ENCODE data around the gene TPP1. TPM values are rescaled to one million over a fixed set of nuclear protein-coding genes. Genes with fewer than 3 reads are reported as not detected.

The TPP1 gene
- total RNA-seq, 2 donors from 2014 or later, result 54.7 to 67.4 TPM

DNA sequence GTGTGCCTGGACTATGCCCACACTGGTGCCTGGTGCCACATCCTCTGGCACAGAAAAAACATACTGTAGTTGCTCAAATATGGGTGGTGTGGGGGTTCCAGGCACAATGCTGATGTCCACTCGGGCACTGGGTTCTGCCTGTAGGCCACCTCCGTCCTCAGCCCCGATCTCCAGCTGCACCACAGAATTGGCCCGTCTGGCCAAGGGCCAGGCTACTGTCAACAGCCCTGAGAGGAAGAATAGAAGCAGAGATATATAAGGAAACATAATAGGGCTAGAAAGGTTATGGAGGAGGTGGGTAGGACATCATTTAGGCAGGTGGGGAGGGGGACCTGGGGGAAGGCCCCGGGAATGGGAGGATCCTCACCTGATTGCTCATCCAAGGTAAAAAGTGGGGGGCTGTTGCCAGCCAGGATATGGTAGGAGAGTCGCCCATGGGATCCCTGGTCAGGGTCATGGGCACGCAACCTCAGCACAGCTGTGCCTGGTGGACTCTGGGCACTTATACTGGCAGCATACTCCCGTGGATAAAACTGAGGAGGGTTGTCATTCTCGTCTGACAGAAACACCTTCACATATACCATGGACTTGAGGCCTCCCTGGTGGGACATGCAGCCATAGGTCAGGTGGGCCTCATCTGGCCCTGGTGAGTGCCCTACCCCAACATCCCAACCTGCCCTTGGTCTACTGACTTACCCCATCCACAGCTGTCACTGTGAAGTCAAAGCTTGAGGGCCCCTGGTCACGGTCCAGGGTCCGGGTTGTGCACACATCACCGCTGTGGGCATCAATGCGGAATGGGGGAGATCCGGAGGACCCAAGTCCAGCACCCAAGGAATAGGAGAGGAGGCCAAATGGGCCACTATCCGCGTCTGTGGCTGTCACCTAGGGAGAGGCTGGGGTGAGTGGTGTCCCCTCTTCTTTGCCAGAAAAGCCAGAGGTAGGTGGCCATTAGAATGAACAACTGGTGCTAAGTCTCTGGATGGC, 14.5 kb upstream of the TPP1 start:
- Mint-ChIP-seq H3K9me3 (no peaks in the 10 kb centered on the region), H3K36me3 (no peaks in the 10 kb centered on the region), H3K27ac (no peak overlapping the region)
- no peak for DNase-seq (ENCODE audit: low spot score in 2 of 2)
- no peak for ATAC-seq

DNA sequence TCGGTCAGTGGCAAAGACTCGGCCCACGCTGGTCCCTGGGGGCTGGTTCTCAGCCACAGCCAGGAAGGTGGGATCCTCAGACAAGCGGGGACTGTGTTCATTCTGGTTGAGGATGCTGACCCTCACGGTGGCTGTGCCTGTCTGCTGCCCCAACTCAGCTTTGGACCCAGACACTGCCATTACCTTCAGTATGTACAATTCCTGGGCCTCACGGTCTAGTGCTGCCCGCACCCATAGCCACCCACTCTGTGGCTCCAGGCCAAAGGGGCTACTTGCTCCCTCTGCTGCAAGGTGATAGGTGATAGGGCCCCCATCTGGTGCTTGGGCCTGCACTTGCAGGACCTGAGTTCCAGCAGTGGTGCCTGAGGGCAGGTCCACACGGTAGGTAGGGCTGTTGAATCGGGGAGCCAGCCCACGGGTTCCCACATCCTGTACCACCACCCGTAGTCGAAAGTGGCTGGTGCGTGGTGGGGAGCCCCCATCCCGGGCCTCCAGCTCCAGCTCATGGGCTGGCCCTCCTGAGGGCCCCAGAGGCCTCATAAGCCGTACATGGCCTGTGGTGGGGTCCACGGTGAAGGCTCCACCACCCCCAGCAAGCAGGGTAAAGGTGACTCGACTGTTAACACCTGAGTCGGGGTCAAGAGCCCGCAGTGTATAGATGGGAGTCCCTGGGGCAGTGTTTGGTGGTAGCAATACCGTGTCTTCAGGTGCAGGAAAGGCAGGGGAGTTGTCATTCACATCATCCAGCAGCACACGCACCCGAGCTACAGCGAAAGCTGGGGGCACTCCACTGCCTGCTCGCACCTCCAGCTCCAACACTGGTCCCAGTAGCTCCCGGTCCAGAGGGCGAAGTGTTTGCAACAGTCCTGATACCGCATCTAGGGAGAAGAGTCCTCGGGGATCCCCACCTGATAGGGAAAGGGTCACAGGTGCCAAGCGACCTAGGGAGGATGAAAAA, 13.2 kb upstream of the TPP1 start:
- DNase-seq (ENCODE audit: low spot score in 2 of 2) (no peak), ATAC-seq (peak in 1 of 2 donors; percentile 32)
- Mint-ChIP-seq H3K9me3 (no peaks in the 10 kb centered on the region), H3K27ac (peak overlapping the region in 1 of 2 donors; percentile 25), H3K36me3 (no peaks in the 10 kb centered on the region)

DNA sequence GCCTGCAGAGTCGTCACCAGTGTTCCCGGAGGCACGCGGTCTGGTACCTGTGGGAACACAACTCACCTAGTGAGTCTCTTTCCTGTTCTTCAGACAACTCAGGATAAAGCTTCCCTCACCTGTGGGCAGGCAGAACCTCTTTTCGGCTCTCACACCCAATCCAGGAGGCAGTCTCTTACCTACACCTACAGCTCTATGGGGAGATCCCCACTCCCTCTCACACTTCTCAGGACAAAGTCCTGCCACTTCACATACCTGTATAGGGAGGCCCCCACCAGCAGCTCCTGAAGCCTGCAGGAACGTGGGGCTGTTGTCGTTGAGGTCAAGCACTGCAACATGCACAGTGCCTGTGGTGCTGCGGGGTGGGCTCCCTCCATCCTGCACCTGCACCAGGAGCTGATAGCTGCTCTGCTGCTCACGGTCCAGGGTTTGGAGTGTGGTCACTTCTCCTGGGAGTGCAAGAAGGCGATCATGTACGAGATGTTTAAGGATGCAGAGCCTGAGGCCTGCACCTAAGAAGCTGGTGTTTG, 12.2 kb upstream of the TPP1 start:
- DNase-seq (ENCODE audit: low spot score in 2 of 2) (no peak), ATAC-seq (no peak)
- H3K27ac Mint-ChIP-seq, result peak overlapping the region; percentile 4 to 77
- H3K36me3 Mint-ChIP-seq, result no peaks in the 10 kb centered on the region
- no peaks in the 10 kb centered on the region for H3K9me3 Mint-ChIP-seq

GRCh38 chr11:6630632-6631291, 11.5 kb upstream of the TPP1 start:
- DNase-seq (ENCODE audit: low spot score in 2 of 2) (peak in 1 of 2 donors; percentile 53), ATAC-seq (no peak)
- Mint-ChIP-seq H3K27ac (peak overlapping the region in 1 of 2 donors; percentile 78), H3K9me3 (no peaks in the 10 kb centered on the region), H3K36me3 (no peaks in the 10 kb centered on the region)

- Mint-ChIP-seq H3K27ac (peak overlapping the region in 1 of 2 donors; percentile 78), H3K36me3 (no peaks in the 10 kb centered on the region), H3K9me3 (no peaks in the 10 kb centered on the region)
- no peak for ATAC-seq
- peak in 1 of 2 donors; percentile 44 for DNase-seq (ENCODE audit: low spot score in 2 of 2)
Observed at GRCh38 chr11:6629892-6630631, 10.8 kb upstream of the TPP1 start.

GRCh38 chr11:6629573-6629891, 10.3 kb upstream of the TPP1 start:
- no peak for ATAC-seq
- H3K9me3 Mint-ChIP-seq, result no peaks in the 10 kb centered on the region
- no peaks in the 10 kb centered on the region for H3K36me3 Mint-ChIP-seq
- no peak for DNase-seq (ENCODE audit: low spot score in 2 of 2)
- no peak overlapping the region for H3K27ac Mint-ChIP-seq

DNA sequence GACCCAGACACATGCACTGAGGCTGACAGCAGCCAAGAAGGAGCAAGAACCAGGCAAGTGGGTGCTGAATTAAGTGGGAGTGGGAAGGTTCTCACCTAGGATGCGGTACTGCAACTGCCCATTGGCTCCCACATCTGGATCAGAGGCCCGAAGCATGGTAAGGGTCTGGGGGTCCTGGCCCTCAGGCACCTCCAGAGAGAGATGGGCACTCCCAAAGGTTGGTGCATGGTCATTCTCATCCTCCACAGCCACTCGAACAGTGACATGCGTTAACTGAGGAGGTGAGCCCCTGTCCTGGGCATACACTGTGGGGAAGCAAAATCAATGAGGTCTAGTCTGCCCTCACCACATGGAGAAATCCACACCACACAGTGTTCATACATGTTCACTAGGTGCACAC, 9.3 kb upstream of the TPP1 start:
- ATAC-seq (no peak), DNase-seq (ENCODE audit: low spot score in 2 of 2) (peak in 1 of 2 donors; percentile 40)
- H3K36me3 Mint-ChIP-seq, result no peaks in the 10 kb centered on the region
- no peaks in the 10 kb centered on the region for H3K9me3 Mint-ChIP-seq
- H3K27ac Mint-ChIP-seq, result no peak overlapping the region

- Mint-ChIP-seq H3K9me3 (no peaks in the 10 kb centered on the region), H3K27ac (peak overlapping the region in 1 of 2 donors; percentile 75), H3K36me3 (no peaks in the 10 kb centered on the region)
- peak; percentile 59 to 71 for ATAC-seq
- no peak for DNase-seq (ENCODE audit: low spot score in 2 of 2)
Observed at GRCh38 chr11:6627762-6628241, 8.6 kb upstream of the TPP1 start.

DNA sequence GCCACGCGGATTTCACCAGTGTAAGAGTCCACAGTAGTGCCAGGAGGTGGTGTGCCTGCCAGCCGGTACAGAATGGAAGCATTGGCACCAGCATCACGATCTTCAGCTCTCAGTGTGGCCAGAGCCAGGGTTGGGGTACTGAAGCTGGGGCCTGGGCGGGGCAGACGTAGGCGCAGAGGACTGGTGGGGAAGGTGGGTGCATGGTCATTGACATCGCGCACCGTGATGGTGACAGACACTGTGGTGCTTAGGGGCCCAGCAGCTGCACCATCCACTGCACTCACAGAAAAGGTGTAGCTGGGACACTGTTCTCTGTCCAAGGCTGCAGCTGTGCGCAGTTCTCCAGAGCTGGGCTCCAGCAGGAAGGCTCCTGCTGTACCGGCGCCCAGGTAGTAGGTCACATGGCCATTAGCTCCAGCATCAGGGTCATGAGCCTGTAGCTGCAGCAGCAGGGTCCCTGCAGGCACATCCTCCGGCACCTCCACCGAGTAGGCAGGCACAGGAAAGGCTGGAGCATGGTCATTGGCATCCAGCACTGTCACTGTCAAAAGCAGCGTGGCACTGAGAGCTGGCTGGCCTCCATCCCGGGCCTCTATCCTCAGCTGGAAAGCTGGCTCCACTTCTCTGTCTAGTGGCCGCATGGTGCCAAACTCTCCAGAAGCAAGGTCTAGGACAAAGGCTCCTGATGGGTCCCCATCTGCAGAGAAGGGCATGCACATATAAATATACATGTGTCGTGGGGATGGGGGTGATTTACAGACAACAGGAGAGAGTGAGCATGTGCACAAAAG, 7.9 kb upstream of the TPP1 start:
- ATAC-seq (peak; percentile 11 to 13), DNase-seq (ENCODE audit: low spot score in 2 of 2) (peak in 1 of 2 donors; percentile 52)
- H3K9me3 Mint-ChIP-seq, result no peaks in the 10 kb centered on the region
- H3K36me3 Mint-ChIP-seq, result no peaks in the 10 kb centered on the region
- H3K27ac Mint-ChIP-seq, result peak overlapping the region in 1 of 2 donors; percentile 75

- H3K9me3 Mint-ChIP-seq, result no peaks in the 10 kb centered on the region
- no peaks in the 10 kb centered on the region for H3K36me3 Mint-ChIP-seq
- ATAC-seq (no peak), DNase-seq (ENCODE audit: low spot score in 2 of 2) (no peak)
- peak overlapping the region in 1 of 2 donors; percentile 49 for H3K27ac Mint-ChIP-seq
Observed at GRCh38 chr11:6625832-6626420, 6.7 kb upstream of the TPP1 start.

DNA sequence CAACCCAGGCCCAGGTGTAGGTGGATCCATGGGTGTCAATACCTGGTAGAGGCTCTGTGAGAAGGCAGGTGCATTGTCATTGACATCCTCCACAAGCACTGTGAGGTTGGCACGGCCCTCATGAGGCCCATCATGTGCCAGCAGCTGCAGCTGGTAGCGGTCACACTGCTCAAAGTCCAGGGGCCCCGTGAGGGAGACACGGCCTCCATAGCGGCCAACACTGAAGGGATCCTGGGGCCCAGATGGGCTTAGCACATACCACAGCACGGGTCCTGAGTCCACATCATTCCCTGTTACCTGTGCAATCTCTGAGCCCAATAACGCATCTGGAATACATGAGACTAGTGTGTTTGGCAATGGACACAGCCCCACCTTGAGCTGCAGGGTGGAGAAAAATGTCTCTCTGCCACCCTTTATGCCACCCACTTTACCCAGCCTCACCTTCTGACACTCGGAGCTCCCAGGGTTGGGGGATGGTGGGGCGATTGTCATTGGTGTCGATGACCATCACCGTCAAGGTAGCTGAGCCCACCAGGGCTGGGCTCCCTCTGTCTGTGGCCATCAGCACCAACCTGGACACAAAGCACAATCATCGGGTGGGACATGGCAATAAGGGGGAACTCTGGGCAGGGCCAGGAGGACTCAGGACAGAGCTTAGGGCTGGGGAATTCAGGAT, 6.1 kb upstream of the TPP1 start:
- DNase-seq (ENCODE audit: low spot score in 2 of 2), result no peak
- H3K27ac Mint-ChIP-seq, result no peak overlapping the region
- H3K9me3 Mint-ChIP-seq, result no peaks in the 10 kb centered on the region
- no peak for ATAC-seq
- H3K36me3 Mint-ChIP-seq, result no peaks in the 10 kb centered on the region

- H3K36me3 Mint-ChIP-seq, result no peaks in the 10 kb centered on the region
- DNase-seq (ENCODE audit: low spot score in 2 of 2), result no peak
- H3K9me3 Mint-ChIP-seq, result no peaks in the 10 kb centered on the region
- ATAC-seq, result no peak
- H3K27ac Mint-ChIP-seq, result peak overlapping the region in 1 of 2 donors; percentile 22
Observed at GRCh38 chr11:6623391-6624363, 4.5 kb upstream of the TPP1 start.
